GM11168 (cell line): Measurements from ENCODE around the gene RABGEF1.
"Not testable (repeated sequence)": the region's sequence is repeated elsewhere in the genome, so short reads cannot be mapped to it uniquely, and the experiment has no call there.

Experiments used
- in situ Hi-C: fragments of 300-500 bp; cut with MboI; formaldehyde crosslinking; loops from one replicate; pipeline ENCODE4 v1.12.0; 2022; ENCODE audit warnings: low sequenced_read_pairs; ENCODE audit not compliant: unreplicated experiment

RABGEF1 gene

DNA sequence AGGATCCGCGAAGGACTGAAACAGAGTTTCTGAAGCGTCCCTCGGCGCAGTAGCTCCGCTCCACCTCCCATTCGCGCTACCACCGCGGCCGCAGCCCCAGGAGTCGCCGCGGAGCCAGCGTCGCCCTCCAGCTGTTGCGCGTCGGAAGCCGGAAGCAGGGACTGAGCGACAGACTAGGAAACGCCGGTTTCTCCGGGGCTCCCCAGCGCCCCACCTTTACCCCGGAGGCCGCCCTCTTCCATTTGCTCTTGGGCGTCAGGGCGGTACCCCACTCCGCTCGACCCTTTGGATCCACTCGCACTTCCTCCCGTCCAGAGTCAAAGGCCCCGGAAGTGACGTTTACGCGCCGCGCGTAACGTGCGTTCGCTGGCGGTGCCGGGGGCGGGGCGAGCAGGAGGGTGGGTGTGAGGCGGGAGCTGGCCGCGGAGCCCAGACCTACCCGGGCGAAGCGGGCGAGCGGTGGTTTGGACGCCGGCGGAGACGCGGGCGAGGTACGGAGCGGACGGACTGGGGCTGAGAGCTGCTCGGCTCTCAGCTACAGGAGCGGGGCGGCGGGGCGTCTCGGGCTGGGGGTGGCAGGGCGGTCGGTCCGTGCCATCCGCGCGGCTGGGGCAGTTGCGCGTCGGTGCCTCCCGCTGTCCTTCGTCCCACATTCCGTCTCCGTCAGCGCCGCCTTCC lies at the start of gene RABGEF1:
Gene RABGEF1, plus strand, starts transcription at position 432 of the 678 bp plus-strand sequence. CDS start 31,167 bp downstream, outside the sequence.
- in situ Hi-C loops = no loop called here

DNA sequence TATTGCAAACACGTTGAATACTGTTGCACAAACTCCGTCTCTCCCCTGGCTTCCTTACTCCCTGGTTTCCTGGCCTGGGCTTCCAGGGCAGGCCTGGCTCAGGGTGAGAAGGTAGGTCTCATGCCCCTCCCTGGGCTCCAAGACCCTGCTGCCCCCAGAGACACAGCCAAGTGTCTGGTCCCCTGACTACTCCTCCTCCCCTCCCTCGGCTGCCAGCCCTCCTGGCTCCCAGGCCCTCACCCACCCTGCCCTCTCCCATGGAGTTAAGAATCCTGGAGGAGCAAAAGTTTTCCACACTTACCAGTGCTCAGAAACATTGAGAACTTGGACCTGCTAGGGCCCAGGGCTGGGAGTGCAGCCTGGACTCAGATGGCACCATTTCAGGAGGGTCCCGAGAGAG lies 47.2 kb upstream of the RABGEF1 start:
- in situ Hi-C loops = no loop called here

DNA sequence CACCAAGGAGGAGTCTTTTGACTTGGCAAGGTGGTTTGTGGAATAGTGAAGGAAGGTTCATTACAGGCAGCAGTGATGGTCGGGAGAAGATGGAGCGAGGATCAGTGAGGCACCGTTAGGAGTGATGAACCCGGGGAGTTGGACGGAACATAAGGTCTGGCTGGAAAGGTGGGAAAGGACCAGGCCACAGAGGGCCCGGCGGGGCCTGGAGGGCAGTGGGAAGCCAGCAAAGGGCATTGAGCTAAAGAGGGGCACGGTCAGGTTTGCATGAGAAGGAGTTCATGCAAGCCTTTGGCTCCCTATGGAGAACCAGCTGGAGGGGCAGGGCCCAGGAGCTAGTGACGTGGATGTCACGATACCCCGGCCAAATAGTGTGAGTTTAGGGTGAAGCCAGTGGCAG lies 46.2 kb upstream of the RABGEF1 start:
- in situ Hi-C loops = no loop called here

DNA sequence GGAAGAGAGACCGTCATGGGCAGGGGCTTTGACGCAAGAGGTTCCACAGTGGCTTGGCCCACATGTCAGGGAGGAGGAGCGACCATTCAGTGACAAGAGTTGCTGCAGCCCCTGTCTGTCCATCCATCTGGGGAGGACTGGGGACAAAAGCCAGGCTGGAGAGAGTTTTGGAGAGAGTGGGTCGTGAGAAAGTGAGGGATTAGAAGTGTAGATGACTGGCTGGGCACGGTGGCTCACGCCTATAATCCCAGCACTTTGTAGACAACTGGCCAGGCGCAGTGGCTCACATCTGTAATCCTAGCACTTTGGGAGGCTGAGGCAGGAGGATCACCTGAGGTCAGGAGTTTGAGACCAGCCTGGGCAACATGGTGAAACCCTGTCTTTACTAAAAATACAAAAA lies 45.1 kb upstream of the RABGEF1 start:
- in situ Hi-C loops = not testable (repeated sequence)

DNA sequence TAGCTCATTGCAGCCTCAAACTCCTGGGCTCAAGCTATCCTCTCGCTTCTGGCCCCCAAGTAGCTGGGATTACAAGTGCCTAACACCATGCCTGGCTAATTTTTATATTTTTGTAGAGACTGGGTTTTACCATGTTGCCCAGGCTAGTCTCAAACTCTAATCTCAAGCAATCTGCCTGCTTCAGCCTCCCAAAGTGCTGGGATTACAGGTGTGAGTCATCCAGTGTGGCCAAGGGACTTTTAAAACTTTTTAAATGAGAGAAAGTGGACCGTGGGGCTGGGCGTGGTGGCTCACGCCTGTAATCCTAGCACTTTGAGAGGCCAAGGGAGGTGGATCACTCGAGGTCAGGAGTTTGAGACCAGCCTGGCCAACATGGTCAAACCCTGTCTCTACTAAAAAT lies 44.4 kb upstream of the RABGEF1 start:
- in situ Hi-C loops = not testable (repeated sequence)

DNA sequence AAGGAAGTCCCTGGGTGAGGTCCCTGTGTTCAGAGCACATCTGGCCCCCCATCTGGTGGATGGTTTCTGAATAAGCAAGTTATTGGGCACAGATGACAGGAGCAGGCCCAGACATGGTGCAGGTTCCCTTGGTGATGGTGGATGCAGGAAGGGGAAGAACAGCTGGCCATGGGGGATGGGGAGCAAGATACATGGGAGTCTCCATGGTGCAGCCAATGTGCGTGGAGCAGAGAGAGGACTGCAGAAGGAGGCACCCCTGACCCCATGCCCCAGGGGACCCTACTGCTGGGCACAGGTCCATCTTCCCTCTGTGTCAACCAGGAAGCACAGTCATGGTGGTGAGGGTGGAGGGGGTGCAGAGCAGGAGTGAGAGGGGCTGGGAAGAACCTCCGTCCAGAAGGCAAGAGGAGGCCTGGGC lies 43.8 kb upstream of the RABGEF1 start:
- in situ Hi-C loops = no loop called here

DNA sequence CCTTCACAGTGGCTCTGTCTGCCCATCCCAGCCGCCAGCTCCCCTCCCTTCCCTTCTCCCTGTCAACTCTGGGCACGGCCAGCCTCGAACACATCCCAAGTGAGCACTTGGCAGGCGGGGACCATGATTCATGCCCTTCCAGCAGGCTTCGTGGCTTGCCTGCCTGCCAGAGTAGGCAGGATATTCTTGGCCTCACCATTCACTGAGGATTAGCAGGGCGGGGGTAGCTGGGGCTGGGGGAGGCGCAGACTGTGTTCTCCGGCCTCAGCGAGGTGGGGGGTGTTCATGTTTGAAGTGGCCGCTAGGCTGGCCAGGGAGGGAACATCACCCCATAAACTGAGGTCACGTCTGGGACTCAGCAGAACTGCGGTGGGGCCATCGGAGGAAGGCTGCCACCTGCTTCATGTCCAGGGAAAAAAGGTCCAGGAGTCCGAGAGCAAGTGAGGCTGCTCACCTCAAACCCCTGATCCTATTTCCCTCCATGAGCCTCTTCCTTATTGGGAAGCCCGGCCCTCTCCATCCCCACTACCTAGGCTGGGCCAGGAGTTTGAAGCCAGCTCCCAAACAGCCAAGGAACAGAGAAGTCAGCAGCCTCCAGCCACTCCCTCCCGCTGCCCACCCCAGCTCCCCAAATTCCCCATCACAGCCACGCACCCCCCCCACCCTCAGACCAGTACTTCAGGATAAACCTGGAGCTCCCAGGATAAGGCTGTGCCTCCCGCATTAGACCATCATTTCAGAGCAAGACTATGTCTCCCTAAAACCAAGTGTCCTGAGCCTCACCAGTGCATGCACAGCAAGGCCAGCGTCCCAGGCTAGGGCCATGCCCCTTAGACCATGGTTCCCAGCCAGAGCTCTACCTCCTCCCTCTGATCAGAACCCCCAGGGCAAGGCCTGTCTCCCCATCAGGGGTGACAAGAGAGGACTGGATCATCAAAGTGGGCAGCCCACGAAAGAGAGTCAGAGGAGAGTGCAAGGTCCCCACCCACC lies 42.8 kb upstream of the RABGEF1 start:
- in situ Hi-C loops = no loop called here

DNA sequence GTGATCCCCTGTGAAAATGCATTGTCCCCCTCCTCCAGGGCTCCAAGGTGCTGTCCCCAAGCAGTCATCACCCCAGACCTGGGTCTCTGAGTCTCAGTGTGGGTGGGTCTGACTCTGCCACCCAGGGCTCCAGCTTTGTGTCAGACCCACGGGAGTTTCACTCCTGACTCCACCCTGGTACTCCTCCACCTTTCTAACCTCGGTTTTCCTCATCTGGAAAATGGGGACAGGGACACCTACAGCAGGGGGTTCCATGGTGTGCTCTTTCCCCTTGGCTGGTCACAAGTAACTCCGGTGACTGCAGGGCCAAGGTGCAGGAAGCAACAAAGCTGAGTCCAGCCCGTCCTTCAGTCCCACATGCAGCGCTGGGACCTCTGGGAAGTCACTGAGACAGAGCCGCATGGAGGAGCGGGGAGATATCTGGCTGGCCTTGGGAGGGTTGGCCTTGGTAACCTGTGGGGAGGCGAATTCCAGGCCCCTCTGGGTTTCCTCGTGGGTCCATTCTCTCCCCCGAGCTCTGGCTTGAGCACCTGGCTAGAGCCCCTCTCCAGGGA lies 41.8 kb upstream of the RABGEF1 start:
- in situ Hi-C loops = no loop called here

DNA sequence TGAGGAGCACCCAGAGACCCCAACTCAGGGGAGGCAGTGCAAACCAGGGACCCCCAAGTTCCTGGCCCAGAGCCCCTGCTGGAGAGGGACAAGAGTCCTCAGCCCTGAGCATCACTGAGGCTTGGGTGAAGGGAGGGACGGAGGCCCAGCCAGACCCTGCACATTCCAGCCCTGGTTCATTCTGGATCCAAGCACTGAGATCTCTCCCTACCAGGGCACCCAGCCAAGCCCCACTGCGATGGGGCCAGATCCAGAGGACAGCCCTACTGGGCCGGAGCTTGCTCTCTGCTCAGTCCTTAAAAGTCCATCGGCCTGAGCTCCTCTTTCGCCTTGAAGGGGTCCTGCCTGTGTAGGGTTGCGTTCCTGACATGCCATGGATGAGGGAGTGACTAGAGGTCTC lies 40.5 kb upstream of the RABGEF1 start:
- in situ Hi-C loops = no loop called here

DNA sequence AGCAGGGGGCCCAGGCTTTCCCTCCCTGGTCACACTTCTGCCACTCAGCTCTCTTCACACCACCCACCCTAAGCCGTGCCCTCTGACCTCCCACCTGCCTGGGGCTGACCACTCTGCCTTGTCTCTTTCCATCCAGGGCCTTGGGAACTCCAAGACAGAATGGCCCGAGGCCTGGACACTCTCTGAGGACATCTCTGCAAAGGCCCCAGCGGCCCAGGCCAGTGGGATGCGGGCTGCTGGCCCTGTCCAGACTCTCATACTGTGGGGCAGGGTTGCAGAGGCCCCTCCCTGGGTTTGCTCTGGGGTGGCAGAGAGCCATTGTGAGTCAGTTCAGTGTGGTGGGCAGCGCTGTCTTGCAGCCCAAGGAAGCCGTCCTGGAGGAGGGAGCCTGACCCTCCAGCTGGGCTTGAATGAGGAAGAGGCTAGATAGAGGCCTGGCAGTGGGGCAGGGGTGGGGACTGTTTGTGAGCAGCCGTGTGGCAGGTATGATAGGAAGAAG lies 39.9 kb upstream of the RABGEF1 start:
- in situ Hi-C loops = no loop called here

DNA sequence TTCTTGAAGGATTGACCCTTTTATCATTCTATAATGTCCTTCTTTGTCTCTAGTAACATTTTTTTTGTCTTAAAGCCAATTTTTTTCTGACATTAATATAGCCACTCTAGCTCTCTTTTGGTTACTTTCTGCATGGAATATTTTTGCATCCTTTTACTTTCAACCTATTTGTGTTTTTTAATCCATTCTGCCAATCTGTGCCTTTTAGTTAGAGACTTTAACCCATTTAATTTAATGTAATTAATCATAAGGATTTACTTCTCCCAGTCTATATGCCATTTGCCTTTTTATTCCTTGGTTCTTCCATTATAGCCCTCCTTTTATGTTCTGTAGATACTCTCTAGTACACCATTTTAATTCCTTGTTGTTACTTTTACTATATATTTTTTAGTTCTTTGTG lies 32.7 kb upstream of the RABGEF1 start:
- in situ Hi-C loops = no loop called here

DNA sequence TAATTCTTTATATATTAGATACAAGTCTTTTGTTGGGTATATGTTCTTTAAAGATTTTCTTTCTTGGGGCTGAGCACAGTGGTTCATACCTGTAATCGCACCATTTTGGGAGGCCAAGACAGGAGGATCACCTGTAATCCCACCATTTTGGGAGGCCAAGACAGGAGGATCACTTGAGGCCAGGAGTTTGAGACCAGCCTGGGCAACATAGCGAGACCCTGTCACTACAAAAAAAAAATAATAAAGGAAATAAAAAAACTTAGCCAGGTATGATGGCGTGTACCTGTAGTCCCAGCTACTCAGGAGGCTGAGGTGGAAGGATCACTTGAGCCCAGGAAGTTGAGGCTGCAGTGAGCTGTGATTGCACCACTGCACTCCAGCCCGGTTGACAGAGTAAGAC lies 29.8 kb upstream of the RABGEF1 start:
- in situ Hi-C loops = not testable (repeated sequence)

DNA sequence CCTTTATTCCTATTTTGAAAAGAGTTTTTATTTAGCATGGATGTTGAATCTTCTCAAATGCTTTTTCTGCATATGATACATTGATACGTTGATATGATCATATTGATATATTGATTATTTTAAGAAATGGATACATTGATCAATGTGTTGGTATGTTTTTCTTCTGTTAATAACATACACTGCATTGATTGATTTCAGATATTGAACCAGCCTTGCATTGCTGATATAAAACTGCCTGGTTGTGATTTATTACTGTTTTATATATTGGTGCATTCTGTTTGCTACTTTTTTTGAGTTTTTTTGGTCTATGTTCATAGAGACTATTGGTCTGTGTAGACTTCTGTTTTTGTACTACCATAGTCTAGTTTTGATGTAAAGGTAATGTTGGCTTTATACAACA lies 26.8 kb upstream of the RABGEF1 start:
- in situ Hi-C loops = no loop called here

DNA sequence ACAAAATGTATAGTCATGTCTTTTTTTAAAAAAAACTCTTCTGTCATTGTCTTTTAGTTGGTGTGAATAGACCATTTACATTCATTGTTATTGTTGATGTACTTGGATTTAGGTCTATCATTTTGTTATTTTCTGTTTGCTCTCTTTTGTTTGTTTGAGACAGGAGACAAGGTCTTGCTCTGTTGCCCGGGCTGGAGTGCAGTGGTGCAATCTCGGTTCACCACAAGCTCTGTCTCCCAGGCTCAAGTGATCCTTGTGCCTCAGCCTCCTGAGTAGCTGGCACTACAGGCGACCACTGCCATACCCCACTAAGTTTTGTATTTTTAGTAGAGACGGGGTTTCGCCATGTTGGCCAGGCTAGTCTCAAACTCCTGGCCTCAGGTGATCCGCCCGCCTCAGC lies 23.9 kb upstream of the RABGEF1 start:
- in situ Hi-C loops = not testable (repeated sequence)

DNA sequence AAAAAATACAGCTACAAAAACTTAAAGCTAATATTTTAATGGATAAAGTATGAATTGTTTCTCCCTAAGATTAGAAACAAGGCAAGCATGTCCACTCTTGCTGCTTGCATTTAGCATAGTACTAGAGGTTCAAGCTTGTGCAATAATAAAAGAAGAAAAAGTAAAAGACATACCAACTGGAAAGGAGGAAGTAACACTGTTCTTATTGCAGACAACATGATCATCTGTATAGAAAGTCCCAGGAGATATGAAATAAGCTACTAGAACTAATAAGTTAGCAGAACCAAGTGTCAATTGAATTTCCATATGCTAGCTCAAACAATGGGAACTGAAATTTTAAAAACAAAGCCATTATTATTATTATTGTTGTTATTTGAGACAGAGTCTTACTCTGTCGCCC lies 20.0 kb upstream of the RABGEF1 start:
- in situ Hi-C loops = no loop called here

DNA sequence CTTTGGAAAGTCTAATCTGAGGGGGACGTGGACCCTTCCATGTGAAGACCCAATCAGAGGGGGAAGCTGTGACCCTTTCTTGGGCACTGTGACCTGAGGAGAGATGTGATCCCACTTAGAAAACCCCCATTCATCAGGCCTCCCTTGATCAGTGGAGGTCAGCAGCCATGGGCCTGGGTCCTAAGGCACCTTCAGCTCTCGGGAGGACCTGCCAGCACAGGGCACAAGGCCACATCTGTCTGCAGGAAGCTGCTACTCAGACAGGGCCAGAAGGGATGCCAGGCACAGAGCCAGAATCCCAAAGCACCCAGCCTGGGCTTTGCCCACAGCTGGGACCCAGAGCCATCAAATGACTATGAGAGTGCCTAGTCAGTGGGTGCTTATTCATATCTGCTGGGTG lies 14.7 kb upstream of the RABGEF1 start:
- in situ Hi-C loops = no loop called here

DNA sequence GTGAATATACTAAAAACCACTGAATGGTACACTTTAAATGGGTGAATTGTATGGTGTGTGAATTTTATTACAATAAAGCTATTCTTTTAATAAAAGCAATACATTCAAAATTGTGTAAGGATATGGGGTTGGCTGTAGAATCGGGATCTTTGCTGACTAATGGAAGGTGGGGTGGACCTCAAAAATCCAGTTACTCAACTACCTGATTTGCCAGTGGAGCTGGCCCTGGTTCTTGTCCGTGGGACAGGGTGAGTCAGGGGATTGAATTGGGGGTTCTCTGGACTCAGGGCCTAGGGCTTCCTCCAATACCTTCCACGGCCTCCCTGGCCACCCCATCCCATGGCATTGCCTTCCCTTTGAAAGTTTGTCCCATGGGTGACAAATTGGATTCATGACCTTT lies 13.5 kb upstream of the RABGEF1 start:
- in situ Hi-C loops = no loop called here

DNA sequence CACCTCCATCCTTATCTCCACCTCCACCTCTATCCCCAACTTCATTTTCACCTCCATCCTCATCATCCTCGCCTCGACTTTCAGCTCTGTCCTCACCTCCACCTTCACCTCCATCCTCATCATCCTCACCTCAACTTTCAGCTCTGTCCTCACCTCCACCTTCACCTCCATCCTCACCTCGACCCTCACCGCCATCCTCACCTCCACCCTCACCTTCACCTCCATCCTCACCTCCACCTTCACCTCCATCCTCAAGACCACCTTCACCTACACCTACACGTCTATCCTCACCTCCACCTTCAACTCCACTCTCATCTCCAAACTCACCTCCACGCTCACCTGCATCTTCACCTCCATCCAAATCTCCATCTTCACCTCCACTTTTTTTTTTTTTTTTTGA lies 12.0 kb upstream of the RABGEF1 start:
- in situ Hi-C loops = no loop called here

DNA sequence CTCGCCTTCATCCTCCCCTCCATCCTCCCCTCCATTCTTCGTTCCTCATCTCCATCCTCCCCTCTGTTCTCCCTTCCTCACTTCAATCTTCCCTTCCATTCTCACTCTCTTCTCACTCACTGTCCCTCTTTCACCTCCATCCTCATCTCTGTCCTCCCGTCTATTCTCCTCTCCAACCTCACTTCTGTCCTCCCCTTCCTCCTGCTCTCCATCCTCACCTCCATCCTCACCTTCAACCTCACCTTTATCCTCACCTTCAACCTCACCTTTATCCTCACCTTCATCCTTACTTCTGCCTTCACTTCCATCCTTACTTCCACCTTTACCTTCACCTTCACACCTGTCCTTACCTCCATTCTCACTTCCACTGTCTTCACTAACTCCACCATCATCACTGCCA lies 11.3 kb upstream of the RABGEF1 start:
- in situ Hi-C loops = no loop called here

DNA sequence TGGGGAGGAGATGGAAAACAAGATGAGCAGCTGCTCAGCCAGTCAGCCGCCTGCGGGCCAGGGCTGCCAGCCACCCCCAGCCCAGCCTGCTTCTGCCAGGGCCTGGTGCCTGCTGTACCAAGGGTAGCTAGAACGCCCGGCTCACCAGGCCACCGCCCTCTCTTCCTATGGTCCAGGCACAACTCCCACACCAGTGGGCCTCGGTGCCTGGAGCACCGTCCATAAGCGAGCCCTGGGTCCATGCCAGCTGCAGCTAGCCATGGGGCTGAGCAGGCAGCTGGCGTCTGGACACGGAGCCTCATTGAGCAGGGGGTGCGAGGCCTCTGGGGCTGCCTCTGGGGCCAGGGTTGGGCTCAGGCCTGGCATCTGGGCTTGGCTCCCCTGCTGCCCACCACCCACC lies 8.5 kb upstream of the RABGEF1 start:
- in situ Hi-C loops = no loop called here

DNA sequence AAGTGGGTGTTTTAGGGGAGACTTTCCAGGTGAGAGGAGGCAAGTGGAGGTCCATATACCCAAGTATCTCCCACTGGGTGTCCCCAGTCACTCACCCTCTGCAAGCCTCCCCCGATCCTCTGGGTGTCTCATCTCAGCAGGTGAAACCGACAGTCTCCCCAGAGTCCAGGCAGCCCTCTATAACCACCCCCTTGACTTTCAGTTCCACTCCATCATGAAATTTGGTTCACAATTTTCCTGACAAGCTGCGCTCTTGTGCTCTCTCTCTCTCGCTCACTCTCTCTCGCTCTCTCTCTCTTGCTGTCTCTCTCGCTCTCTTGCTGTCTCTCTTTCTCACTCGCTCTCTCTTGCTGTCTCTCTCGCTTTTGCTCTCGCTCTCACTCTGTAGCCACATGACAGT lies 8.1 kb upstream of the RABGEF1 start:
- in situ Hi-C loops = no loop called here
